ENCODE measurements around the gene UTS2R.
A peak's percentile ranks its signal among the peaks of the same experiment; 100 is the strongest.
"Not testable (repeated sequence)": the region's sequence is repeated elsewhere in the genome, so short reads cannot be mapped to it uniquely, and the experiment has no call there.

The UTS2R gene

GRCh38 chr17:82408938-82409318 is 37.4 kb downstream of the UTS2R start:
- no peak for DNase-seq
- ATAC-seq, result no peak

DNA sequence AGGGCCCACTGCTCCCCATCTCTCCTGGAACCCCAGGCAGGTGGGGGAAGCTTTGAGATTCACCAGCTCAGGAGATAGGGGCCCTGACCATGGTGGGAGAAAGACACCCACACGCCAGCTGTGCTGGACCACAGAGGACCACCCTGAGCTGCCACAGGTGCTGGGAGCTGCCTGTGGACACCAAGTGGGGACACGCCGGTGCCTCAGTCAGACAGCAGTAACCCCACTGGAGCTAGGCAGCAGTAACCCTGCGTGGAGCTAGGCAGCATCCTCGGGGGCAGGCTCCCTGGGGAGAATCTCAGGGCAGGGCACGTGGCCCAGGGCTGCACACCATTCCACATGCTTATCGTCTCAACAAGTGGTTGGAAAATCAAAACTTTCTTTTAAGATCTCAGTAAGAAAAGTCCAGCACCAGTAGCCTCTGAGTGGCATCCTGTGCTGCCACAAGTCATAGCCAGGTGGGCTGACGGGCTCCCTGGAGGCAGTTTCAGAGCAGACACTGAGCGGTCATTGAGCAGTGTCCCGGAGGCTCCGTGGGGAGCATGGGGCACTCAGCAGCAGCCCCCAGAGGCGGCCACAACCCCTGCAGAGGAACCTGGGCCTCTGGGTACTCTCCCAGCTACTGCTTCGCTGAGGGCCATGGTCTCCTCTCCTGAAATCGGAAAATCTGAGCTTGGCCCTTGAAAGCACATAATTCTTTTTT is 38.6 kb downstream of the UTS2R start:
- DNase-seq, result no peak
- ATAC-seq, result no peak

GRCh38 chr17:82411396-82412053 is 40.0 kb downstream of the UTS2R start:
- ATAC-seq, result no peak
- no peak for DNase-seq

DNA sequence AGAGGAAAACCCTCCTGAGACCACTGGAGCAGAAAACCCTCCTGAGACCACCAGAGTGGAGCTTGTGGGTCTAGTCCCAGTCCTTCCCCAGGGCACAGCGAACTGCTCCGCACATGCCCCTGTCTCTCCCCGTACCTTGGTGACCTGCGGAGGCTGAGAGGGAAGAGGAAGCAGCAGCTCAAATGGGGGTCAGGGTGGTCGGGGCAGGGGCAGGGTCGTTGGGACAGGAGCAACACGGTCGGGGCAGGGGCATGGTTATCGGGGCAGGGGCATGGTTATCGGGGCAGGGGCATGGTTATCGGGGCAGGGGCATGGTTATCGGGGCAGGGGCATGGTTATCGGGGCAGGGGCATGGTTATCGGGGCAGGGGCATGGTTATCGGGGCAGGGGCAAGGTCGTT is 40.5 kb downstream of the UTS2R start:
- ATAC-seq, DNase-seq: not testable (repeated sequence)

GRCh38 chr17:82412535-82413520 is 41.3 kb downstream of the UTS2R start:
- ATAC-seq (no peak), DNase-seq (no peak)

GRCh38 chr17:82414548-82415281 is 43.1 kb downstream of the UTS2R start:
- peak; percentile 21 for ATAC-seq
- DNase-seq, result peak; percentile 82

DNA sequence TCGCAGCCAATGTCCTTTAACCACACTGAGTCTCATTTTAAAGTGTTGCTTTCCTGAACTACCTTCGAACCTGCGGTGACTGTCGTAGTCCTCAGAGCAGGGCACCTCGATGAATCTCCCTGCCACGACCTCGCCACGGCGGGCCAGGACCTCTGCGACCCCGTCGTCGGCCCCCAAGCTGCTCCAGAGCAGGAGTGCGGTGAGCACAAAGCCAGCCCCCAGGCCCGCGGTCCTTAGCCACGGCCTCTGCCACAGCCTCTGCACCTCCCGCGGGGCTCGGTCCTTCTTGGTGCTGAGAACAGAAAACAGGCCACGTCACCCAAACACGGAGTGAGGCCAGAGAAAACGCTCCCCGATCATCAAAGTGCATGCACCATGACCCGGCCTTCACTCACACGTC is 43.8 kb downstream of the UTS2R start:
- no peak for DNase-seq
- ATAC-seq, result no peak

- no peak for DNase-seq
- ATAC-seq, result no peak
Measured at GRCh38 chr17:82415786-82416185, 44.2 kb downstream of the UTS2R start.

DNA sequence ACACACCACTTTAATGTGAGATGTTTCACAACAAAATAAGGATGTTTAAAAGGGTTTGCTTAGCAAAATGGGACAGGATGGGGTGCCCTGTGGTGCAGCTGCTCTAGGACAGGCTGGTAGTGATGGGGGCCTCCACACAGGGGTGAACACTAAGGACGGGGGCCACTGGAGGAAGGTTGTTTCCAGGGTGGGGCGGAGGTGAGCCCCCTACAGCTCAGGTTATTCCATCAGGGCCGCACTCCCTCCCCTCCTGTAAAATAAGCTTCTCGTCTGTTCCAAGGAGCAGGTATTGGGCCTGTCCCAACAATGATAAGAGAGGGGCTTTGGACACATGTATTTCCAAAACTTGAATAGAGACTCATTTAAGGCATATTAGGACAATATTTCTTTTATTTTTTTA is 44.7 kb downstream of the UTS2R start:
- no peak for ATAC-seq

DNA sequence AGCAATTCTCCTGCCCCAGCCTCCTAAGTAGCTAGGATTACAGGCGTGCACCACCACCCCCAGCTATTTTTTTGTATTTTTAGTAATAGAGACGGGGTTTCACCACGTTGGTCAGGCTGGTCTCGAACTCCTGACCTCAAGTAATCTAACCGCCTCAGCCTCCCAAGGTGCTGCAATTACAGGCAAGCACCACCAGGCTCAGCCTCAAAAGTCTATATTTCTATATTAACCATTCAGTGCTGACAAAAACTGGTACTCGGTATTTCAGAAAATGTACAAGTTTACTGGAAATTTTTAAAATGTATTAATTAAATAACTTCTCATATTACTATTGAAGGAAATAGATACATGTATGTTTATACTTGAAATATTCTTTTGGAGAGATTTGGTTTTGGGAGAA is 45.2 kb downstream of the UTS2R start:
- DNase-seq (no peak), ATAC-seq (no peak)

More for the DNA sequence above, 44.7 kb downstream of the UTS2R start:
- no peak for DNase-seq

GRCh38 chr17:82418001-82418986 is 46.7 kb downstream of the UTS2R start, which contains the start of the genes HEXD and OGFOD3:
Gene HEXD, plus strand, starts transcription at chr17:82418347. Its CDS starts 1,453 bp downstream, at chr17:82419800.
Gene OGFOD3, minus strand, starts transcription at chr17:82418586. Its CDS starts 101 bp downstream, at chr17:82418485.
- peak; percentile 94 for ATAC-seq
- peak; percentile 87 for DNase-seq

DNA sequence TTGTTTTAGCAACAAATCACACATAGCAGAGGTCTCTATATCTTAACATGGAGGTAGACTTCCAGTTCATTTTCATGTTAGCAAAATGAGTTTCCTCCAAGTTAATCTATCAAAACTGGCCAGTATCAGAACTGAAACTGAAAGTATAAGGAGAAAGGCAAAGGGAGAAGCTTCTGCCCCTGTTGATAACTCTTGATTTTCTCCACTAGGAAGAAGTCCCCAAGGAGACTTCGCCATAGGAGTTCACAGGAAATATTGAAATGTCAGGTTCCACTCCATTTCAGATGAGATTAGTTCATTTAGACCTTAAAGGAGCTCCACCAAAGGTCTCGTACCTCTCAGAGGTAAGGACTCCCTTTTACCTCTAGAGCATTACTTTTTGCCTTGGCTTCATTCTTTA is 48.0 kb downstream of the UTS2R start:
- no peak for ATAC-seq
- no peak for DNase-seq

DNA sequence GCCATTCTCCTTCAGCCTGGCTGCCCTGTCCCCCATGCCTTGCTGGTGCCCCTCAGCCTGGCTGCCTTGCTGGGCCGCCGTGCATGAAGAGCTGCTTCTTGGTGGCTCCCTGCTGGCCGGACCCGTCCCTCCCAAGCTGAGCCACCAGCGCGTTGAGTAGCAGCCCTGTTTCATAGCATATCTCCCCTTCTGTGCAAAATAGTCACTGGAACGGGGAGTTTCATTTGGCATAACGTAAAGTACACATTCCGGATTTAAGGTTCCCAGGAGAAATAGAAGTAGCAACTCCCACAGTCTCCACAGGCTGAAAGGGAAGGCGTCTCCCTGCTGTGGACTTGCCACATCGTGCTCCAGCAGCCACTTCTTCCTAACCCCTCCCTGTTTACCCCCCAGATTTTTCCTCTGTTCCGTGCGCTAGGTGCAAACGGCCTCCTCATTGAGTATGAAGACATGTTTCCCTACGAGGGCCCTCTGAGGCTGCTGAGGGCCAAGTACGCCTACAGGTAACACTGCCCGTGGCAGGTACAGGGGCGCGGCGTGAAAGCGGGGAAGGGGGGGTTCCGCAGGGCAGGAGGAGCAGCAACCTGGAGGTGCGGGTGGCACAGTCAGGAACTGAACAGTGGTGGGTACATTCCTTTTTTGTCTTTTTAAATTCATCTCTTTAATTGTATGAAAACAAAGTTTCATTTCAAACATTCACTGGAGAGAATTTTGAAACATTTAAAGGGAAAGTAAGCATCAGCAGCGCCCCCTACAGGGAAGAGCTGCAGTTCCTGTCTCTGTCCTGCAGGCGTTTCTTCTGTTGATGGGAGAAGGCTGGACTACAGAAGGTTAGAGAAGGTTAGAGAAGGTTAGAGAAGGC is 52.7 kb downstream of the UTS2R start:
- no peak for ATAC-seq
- DNase-seq, result peak; percentile 73

DNA sequence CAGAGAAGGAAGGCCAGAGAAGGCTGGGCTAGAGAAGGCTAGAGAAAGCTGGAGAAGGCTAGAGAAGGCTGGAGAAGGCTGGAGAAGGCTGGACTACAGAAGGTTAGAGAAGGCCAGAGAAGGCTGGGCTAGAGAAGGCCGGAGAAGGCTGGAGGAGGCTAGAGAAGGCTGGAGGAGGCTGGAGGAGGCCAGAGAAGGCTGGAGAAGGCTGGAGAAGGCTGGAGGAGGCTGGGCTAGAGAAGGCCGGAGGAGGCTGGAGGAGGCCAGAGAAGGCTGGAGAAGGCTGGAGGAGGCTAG is 53.2 kb downstream of the UTS2R start:
- ATAC-seq (no peak), DNase-seq (no peak)
